Measurements from ENCODE around the gene SLC25A21. TPM values are rescaled to one million over a fixed set of nuclear protein-coding genes. Genes with fewer than 3 reads are reported as not detected.
"Not testable (repeated sequence)": the region's sequence is repeated elsewhere in the genome, so short reads cannot be mapped to it uniquely, and the experiment has no call there.

SLC25A21 gene
- total and polyA plus RNA-seq, 10 donors = 0.06 to 1.1 (median 0.22) TPM; not detected in 2

GRCh38 chr14:36988568-36988967 is 183.8 kb downstream of the SLC25A21 start:
- DNase-seq = no peak
- H3K36me3 ChIP-seq = no peaks in the 10 kb centered on the region
- H3K4me1 ChIP-seq = no peaks in the 10 kb centered on the region
- WGBS, 5 donors = 72 to 85% (median 77%) methylated on average over 1 of the region's 1 CpG
- no peaks in the 10 kb centered on the region for H3K27me3 ChIP-seq (replicated peaks in 1 of 7)
- TF ChIP-seq CTCF (IDR thresholded peaks at IDR 0.05 in 8 of 11, conservative IDR thresholded peaks at IDR 0.05 in 3 of 11) = no peak
- no peak for TF ChIP-seq POLR2AphosphoS5 (IDR thresholded peaks at IDR 0.05)
- TF ChIP-seq POLR2A (IDR thresholded peaks at IDR 0.05) = no peak
- intact Hi-C loops (cut with DNase I; ENCODE audit: low total_unique reads) = no loop called here
- no peak overlapping the region for H3K27ac ChIP-seq
- H3K9me3 ChIP-seq = peaks cover 0 to 5% (median 0%) of the 10 kb centered on the region in 8 donors
- no peak overlapping the region for H3K4me3 ChIP-seq

GRCh38 chr14:36986407-36986806 is 186.0 kb downstream of the SLC25A21 start:
- H3K4me1 ChIP-seq = no peaks in the 10 kb centered on the region
- H3K4me3 ChIP-seq = no peak overlapping the region
- H3K27me3 ChIP-seq (replicated peaks in 1 of 7) = no peaks in the 10 kb centered on the region
- DNase-seq = no peak
- H3K27ac ChIP-seq = no peak overlapping the region
- no peaks in the 10 kb centered on the region for H3K36me3 ChIP-seq
- no peak for TF ChIP-seq POLR2A (IDR thresholded peaks at IDR 0.05)
- TF ChIP-seq POLR2AphosphoS5 (IDR thresholded peaks at IDR 0.05) = no peak
- TF ChIP-seq CTCF (IDR thresholded peaks at IDR 0.05 in 8 of 11, conservative IDR thresholded peaks at IDR 0.05 in 3 of 11) = no peak
- 73 to 82% (median 79%) methylated on average over 2 of the region's 2 CpGs for WGBS, 5 donors
- peaks cover 0 to 5% (median 0%) of the 10 kb centered on the region in 8 donors for H3K9me3 ChIP-seq
- intact Hi-C loops (cut with DNase I; ENCODE audit: low total_unique reads) = no loop called here

- no peak for DNase-seq
- TF ChIP-seq CTCF (IDR thresholded peaks at IDR 0.05 in 8 of 11, conservative IDR thresholded peaks at IDR 0.05 in 3 of 11) (no peak), POLR2AphosphoS5 (IDR thresholded peaks at IDR 0.05) (no peak), POLR2A (IDR thresholded peaks at IDR 0.05) (no peak)
- 82 to 93% (median 83%) methylated on average over 3 of the region's 3 CpGs for WGBS, 5 donors
- H3K27ac ChIP-seq = no peak overlapping the region
- intact Hi-C loops (cut with DNase I; ENCODE audit: low total_unique reads) = no loop called here
- no peaks in the 10 kb centered on the region for H3K27me3 ChIP-seq (replicated peaks in 1 of 7)
- H3K4me3 ChIP-seq = no peak overlapping the region
- no peaks in the 10 kb centered on the region for H3K4me1 ChIP-seq
- H3K36me3 ChIP-seq = no peaks in the 10 kb centered on the region
- H3K9me3 ChIP-seq = peaks cover 0 to 5% (median 0%) of the 10 kb centered on the region in 8 donors
Measured at GRCh38 chr14:36981832-36982529, 190.4 kb downstream of the SLC25A21 start.

GRCh38 chr14:36980413-36980812 is 192.0 kb downstream of the SLC25A21 start:
- H3K36me3 ChIP-seq; H3K27me3 ChIP-seq (replicated peaks in 1 of 7); DNase-seq; H3K9me3 ChIP-seq; H3K27ac ChIP-seq; intact Hi-C loops (cut with DNase I; ENCODE audit: low total_unique reads); H3K4me3 ChIP-seq; H3K4me1 ChIP-seq: not testable (repeated sequence)
- WGBS, 5 donors = 73 to 90% (median 77%) methylated on average over 4 of the region's 4 CpGs
